Gastrocnemius medialis (tissue), 4 donors: Measurements from ENCODE around the gene TMEM253.

Experiments used
- POLR2A ChIP-seq, 2 donors: fragments of 450-650 bp; IDR thresholded peaks; one replicate each; pipeline ENCODE4 v1.6.1; 2017; ENCODE audit warnings: antibody characterized with exemption in 2 of 2, mild to moderate bottlenecking in 2 of 2, moderate library complexity in 2 of 2
- TF ChIP-seq, protein P1 (sequence below), 5 experiments: fragments of 450-650 bp in 3 of 5; fragments of 200-600 bp in 2 of 5; sonication (generic) in 2 of 5; IDR thresholded peaks in 4 of 5; conservative IDR thresholded peaks in 1 of 5; 1 replicate in 4 of 5; 2 replicates in 1 of 5; pipeline ENCODE4 v1.5.1; 2016 to 2019; ENCODE audit warnings: antibody characterized with exemption in 5 of 5, mild to moderate bottlenecking in 3 of 5, moderate library complexity in 3 of 5

DNA sequence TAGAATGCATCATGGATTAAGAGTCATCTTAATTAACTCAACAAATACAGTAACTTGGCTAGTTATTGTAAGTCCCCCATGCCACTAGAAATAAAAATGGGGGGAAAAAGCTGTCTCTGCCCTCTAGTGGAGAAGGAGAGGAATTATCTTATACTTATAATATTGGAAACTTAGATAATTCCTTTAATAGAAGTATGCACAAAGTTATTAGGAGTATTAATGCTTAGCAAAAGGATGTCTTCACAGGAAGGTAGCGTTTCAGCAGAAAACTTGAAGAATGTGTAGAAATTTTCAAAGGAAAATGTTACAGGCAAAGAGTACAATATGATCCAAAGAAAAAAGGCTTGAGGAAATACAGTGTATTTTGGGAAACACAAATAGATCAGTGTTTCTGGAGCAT, 35.2 kb downstream of the TMEM253 start:
- TF ChIP-seq, protein P1, sequence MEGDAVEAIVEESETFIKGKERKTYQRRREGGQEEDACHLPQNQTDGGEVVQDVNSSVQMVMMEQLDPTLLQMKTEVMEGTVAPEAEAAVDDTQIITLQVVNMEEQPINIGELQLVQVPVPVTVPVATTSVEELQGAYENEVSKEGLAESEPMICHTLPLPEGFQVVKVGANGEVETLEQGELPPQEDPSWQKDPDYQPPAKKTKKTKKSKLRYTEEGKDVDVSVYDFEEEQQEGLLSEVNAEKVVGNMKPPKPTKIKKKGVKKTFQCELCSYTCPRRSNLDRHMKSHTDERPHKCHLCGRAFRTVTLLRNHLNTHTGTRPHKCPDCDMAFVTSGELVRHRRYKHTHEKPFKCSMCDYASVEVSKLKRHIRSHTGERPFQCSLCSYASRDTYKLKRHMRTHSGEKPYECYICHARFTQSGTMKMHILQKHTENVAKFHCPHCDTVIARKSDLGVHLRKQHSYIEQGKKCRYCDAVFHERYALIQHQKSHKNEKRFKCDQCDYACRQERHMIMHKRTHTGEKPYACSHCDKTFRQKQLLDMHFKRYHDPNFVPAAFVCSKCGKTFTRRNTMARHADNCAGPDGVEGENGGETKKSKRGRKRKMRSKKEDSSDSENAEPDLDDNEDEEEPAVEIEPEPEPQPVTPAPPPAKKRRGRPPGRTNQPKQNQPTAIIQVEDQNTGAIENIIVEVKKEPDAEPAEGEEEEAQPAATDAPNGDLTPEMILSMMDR (IDR thresholded peaks at IDR 0.05 in 4 of 5, conservative IDR thresholded peaks at IDR 0.05 in 1 of 5), result peak in 4 of 5 experiments; percentile 22 to 62 (median 28)
- TF ChIP-seq POLR2A (IDR thresholded peaks at IDR 0.05), result no peak
